DMS114 treated with DMSO at 0.1 percent for 48 hours (cell line): ENCODE data around the gene MMS22L.

Experiments
- DNase-seq: peaks from one replicate; lab custom pipeline; 2025; ENCODE audit not compliant: unreplicated experiment; lab: John Stamatoyannopoulos, UW

The MMS22L gene

GRCh38 chr6:97095311-97095850, 187.6 kb downstream of the MMS22L start:
- DNase-seq, result no peak

DNA sequence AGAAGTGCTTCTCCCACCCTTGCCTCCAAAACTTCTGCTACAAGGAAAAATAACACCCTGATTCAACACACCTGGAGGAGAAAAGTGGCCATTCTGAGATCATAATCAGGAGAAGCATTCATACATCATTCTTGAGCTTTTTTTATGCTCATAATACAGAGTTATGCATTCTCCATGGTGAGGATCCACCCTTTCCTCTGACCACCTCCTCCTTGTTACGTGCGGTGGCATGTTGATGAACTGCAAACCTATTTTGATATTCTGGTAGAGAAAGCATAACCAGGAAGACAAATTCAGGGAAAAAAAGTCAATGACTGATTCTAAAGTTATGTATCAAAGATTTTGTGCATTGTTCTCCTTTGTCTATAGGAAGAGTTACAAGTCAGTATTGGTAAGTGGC, 188.6 kb downstream of the MMS22L start:
- DNase-seq, result no peak

GRCh38 chr6:97092673-97093305, 190.2 kb downstream of the MMS22L start:
- no peak for DNase-seq
